Transverse colon (tissue), 4 donors: ENCODE data around the gene PARM1. TPM values are rescaled to one million over a fixed set of nuclear protein-coding genes. Genes with fewer than 3 reads are reported as not detected.
A peak's percentile ranks its signal among the peaks of the same experiment; 100 is the strongest.

ENCODE experiments used
- DNase-seq: peaks from one replicate; pipeline ENCODE4 v3.0.0-alpha.2; 2019
- H3K27ac ChIP-seq, 4 donors: fragments of 200-600 bp; sonication (generic); 2 replicates each; pipeline ENCODE4 v1.5.1; 2016 to 2018; ENCODE audit warnings: inconsistent platforms in 4 of 4
- H3K27me3 ChIP-seq: fragments of 200-600 bp; sonication (generic); 2 replicates; pipeline ENCODE4 v1.5.1; 2017; ENCODE audit warnings: inconsistent platforms
- H3K36me3 ChIP-seq, 4 donors: fragments of 200-600 bp; sonication (generic); 2 replicates each; pipeline ENCODE4 v1.5.1; 2017 to 2019; ENCODE audit warnings: inconsistent platforms in 4 of 4
- H3K4me1 ChIP-seq, 4 donors: fragments of 200-600 bp; sonication (generic); 2 replicates each; pipeline ENCODE4 v1.5.1; 2017 to 2020; ENCODE audit warnings: inconsistent platforms in 4 of 4
- H3K4me3 ChIP-seq, 4 donors: fragments of 200-600 bp; sonication (generic); 1 replicate in 1 of 4; 2 replicates in 3 of 4; pipeline versions ENCODE4 v1.5.1 to v1.6.1; 2017 to 2019; ENCODE audit warnings: inconsistent platforms in 4 of 4
- H3K9me3 ChIP-seq, 2 donors: fragments of 200-600 bp; sonication (generic); 2 replicates each; pipeline ENCODE4 v1.5.1; 2017 to 2019; ENCODE audit warnings: inconsistent platforms in 2 of 2
- EP300 ChIP-seq: sonication (generic); formaldehyde crosslinking; IDR thresholded peaks from one replicate; pipeline ENCODE4 v1.6.1; 2017; ENCODE audit warnings: antibody characterized with exemption, low read depth
- POLR2A ChIP-seq: fragments of 450-650 bp; IDR thresholded peaks from one replicate; pipeline ENCODE4 v1.6.1; 2016; ENCODE audit warnings: antibody characterized with exemption, mild to moderate bottlenecking, moderate library complexity
- POLR2AphosphoS5 ChIP-seq, 3 donors: sonication (generic); formaldehyde crosslinking; IDR thresholded peaks; one replicate each; pipeline ENCODE4 v1.6.1; 2016; ENCODE audit warnings: antibody characterized with exemption in 3 of 3
- WGBS, 2 donors: methylation state at CpG; one replicate each; pipeline ENCODE4 v1.1.5; 2018; ENCODE audit warnings: low coverage in 1 of 2; 5-methylcytosine and 5-hydroxymethylcytosine counted together
- in situ Hi-C, 4 donors: fragments of 200-750 bp; cut with MboI; loops; one replicate each; pipeline versions ENCODE4 v1.15.0 to v1.15.1; 2017; ENCODE audit warnings: low sequenced_read_pairs in 3 of 4, low pct_ligation_motif_present in 1 of 4, low pct_unique_long_range_greater_than_20kb in 1 of 4
- intact Hi-C: fragments of 100-400 bp; cut with DNase I; formaldehyde crosslinking; loops from one replicate; pipeline ENCODE4 v1.15.1; 2023; ENCODE audit warnings: low total_unique reads
- total RNA-seq, 4 donors: library from RNA; depleted of rRNA; stranded (reverse); fragments of >200 nt; gene quantifications; one replicate each; pipeline ENCODE4 v1.1.0, GENCODE V29; 2016
- TF ChIP-seq, protein P1 (sequence below), 5 experiments: fragments of 200-600 bp in 3 of 5; fragments of 450-650 bp in 2 of 5; sonication (generic) in 3 of 5; IDR thresholded peaks; 1 replicate in 2 of 5; 2 replicates in 3 of 5; pipeline ENCODE4 v1.5.1; 2016 to 2017; ENCODE audit warnings: antibody characterized with exemption in 5 of 5, inconsistent platforms in 3 of 5, mild to moderate bottlenecking in 2 of 5, moderate library complexity in 1 of 5

Gene PARM1
- total RNA-seq, 4 donors from 2014 or later, result 61.7 to 183 (median 120) TPM

DNA sequence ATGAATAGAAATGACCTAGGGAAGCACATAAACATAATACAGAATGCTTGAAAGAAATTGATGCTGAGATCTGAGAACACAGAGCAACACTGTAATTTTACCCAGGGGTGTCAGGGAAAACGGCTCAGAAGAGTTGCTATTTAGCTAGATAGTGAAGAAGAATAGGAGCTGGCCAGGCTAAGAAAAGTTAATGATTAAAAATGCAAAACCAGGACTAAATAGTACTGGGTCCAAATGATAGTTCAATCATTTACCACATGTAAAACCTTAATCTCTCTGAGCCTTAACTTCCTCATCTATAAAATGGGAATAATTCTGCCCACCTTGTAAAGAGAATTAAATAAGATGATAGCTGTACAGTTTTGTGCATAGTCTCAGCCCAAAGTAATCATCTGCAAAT is 97.1 kb downstream of the PARM1 start:
- in situ Hi-C loops, result no loop called here
- no peak overlapping the region for H3K4me3 ChIP-seq
- H3K27me3 ChIP-seq, result no peaks in the 10 kb centered on the region
- WGBS, 2 donors, result 44 to 46% methylated on average over 1 of the region's 1 CpG
- no peaks in the 10 kb centered on the region for H3K9me3 ChIP-seq
- TF ChIP-seq, protein P1, sequence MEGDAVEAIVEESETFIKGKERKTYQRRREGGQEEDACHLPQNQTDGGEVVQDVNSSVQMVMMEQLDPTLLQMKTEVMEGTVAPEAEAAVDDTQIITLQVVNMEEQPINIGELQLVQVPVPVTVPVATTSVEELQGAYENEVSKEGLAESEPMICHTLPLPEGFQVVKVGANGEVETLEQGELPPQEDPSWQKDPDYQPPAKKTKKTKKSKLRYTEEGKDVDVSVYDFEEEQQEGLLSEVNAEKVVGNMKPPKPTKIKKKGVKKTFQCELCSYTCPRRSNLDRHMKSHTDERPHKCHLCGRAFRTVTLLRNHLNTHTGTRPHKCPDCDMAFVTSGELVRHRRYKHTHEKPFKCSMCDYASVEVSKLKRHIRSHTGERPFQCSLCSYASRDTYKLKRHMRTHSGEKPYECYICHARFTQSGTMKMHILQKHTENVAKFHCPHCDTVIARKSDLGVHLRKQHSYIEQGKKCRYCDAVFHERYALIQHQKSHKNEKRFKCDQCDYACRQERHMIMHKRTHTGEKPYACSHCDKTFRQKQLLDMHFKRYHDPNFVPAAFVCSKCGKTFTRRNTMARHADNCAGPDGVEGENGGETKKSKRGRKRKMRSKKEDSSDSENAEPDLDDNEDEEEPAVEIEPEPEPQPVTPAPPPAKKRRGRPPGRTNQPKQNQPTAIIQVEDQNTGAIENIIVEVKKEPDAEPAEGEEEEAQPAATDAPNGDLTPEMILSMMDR (IDR thresholded peaks at IDR 0.05), result no peak
- TF ChIP-seq POLR2A (no peak), EP300 (no peak), POLR2AphosphoS5 (IDR thresholded peaks at IDR 0.05) (no peak)
- peaks cover 10 to 60% (median 20%) of the 10 kb centered on the region in 4 donors for H3K4me1 ChIP-seq
- intact Hi-C loops, result no loop called here
- H3K36me3 ChIP-seq, result no peaks in the 10 kb centered on the region
- peak overlapping the region; percentile 69 to 79 (median 72) for H3K27ac ChIP-seq
- no peak for DNase-seq

DNA sequence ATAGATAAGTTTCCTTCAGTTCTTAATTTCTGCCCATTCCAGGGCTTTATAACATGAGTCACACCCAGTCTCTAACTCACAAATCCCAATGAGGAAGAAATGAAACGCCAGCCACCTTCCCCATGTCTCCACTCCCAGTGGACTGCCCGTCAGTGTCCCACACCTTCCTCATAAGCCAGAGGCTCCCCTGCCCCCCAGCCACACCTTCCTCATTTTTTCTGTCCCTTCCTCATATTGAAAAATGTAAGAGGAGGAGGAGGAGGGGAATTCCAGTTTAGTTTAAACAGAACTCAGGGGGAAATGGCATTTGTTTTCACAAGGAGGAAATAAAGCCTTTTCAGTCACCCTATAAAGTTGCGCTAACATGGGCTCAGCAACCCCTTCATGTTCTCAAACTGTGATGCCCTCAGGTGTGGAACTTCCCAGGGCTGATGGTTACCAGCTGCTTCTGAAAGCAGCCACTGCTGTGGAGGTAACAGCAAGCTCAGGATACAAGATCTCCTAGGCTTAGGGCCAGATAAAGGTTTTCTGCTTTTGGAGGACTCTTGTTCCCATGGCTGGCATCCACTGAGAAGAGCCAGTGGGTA is 97.8 kb downstream of the PARM1 start:
- Histone ChIP-seq H3K27ac (peak overlapping the region; percentile 69 to 79 (median 72)), H3K27me3 (no peaks in the 10 kb centered on the region), H3K4me1 (peaks cover 10 to 55% (median 20%) of the 10 kb centered on the region in 4 donors), H3K9me3 (no peaks in the 10 kb centered on the region), H3K36me3 (no peaks in the 10 kb centered on the region), H3K4me3 (no peak overlapping the region)
- DNase-seq, result peak; percentile 82
- in situ Hi-C loops, result no loop called here
- WGBS, 2 donors, result 0 to 42% methylated on average over 1 to 3 of the region's 3 CpGs
- TF ChIP-seq EP300 (no peak), POLR2AphosphoS5 (IDR thresholded peaks at IDR 0.05) (peak in 2 of 3 donors; percentile 26 to 44)
- intact Hi-C loops, result no loop called here

GRCh38 chr4:75031775-75032174 is 98.9 kb downstream of the PARM1 start:
- in situ Hi-C loops, result no loop called here
- Histone ChIP-seq H3K9me3 (no peaks in the 10 kb centered on the region), H3K4me1 (peaks cover 11 to 60% (median 23%) of the 10 kb centered on the region in 4 donors), H3K4me3 (no peak overlapping the region), H3K36me3 (no peaks in the 10 kb centered on the region), H3K27me3 (no peaks in the 10 kb centered on the region), H3K27ac (peak overlapping the region; percentile 24 to 79 (median 70))
- intact Hi-C loops, result no loop called here
- DNase-seq, result no peak
- 60 to 100% methylated on average over 1 of the region's 1 CpG for WGBS, 2 donors
- TF ChIP-seq POLR2A (no peak), POLR2AphosphoS5 (IDR thresholded peaks at IDR 0.05) (no peak), EP300 (no peak)
- TF ChIP-seq, protein P1 (IDR thresholded peaks at IDR 0.05), result no peak

DNA sequence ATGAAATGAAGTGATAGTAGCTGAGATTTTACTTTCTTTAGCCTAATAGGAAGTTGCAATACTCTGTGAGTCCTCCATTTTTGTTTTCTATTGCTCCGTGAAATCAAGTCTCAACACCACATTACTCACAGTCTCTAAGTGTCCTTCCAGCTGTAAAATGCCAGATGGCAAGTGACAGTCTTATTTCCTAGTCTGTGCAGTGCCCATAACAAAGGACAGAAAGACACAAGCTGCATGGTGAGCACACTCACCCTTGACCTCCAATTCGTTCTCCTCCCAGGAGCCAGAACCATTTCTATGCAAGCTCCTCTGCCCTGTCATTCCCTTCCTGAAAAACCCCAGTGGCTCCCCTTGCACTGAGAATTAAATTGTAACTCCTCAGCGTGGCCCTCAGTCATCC is 101.6 kb downstream of the PARM1 start:
- TF ChIP-seq POLR2AphosphoS5 (IDR thresholded peaks at IDR 0.05) (peak in 2 of 3 donors; percentile 34 to 59), EP300 (no peak)
- DNase-seq, result no peak
- in situ Hi-C loops (no loop called here), intact Hi-C loops (no loop called here)
- no peaks in the 10 kb centered on the region for H3K36me3 ChIP-seq
- peak overlapping the region; percentile 34 to 44 (median 40) for H3K27ac ChIP-seq
- no peaks in the 10 kb centered on the region for H3K27me3 ChIP-seq
- H3K9me3 ChIP-seq, result no peaks in the 10 kb centered on the region
- H3K4me1 ChIP-seq, result peaks cover 11 to 59% (median 25%) of the 10 kb centered on the region in 4 donors
- no peak overlapping the region for H3K4me3 ChIP-seq
- WGBS, 2 donors, result 66 to 83% methylated on average over 3 of the region's 3 CpGs

DNA sequence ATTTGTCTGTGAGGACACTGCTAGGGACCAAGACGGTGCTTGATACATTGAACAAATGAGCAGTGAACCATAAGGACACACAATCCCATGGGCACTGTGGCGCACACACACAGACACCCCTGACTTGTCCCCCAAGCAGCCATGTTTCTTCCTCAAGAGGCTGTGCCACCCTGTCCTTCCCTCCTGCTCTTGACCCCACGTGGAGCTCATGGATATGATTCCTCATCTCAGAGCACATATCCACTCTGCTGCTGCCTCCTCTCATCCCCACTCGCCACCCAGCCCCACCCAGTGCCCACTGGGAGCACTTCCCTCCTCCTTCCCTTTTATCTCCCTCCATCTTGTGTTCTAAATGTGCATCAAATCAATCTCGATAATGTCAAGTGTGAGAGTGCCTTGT is 102.4 kb downstream of the PARM1 start:
- intact Hi-C loops (no loop called here), in situ Hi-C loops (no loop called here)
- Histone ChIP-seq H3K4me3 (no peak overlapping the region), H3K27me3 (no peaks in the 10 kb centered on the region), H3K36me3 (no peaks in the 10 kb centered on the region), H3K4me1 (peaks cover 6 to 56% (median 22%) of the 10 kb centered on the region in 4 donors), H3K9me3 (no peaks in the 10 kb centered on the region), H3K27ac (peak overlapping the region in 3 of 4 donors; percentile 34 to 44 (median 39))
- WGBS, 2 donors, result 85 to 91% methylated on average over 3 to 5 of the region's 5 CpGs
- TF ChIP-seq POLR2A, result no peak
- no peak for TF ChIP-seq EP300
- TF ChIP-seq, protein P1 (IDR thresholded peaks at IDR 0.05), result no peak
- TF ChIP-seq POLR2AphosphoS5 (IDR thresholded peaks at IDR 0.05), result no peak
- DNase-seq, result no peak
